Activated CD8-positive, alpha-beta memory T cell treated with anti-CD3 and anti-CD28 coated beads, Interleukin-2, amount 50 U/mL, for 24 hours (primary cell): Measurements from ENCODE around the gene ARHGEF25.
"Not testable (repeated sequence)": the region's sequence is repeated elsewhere in the genome, so short reads cannot be mapped to it uniquely, and the experiment has no call there.

Experiments used
- DNase-seq: peaks from one replicate; pipeline ENCODE4 v3.0.0-alpha.2; 2020; ENCODE audit errors: extremely low read depth

Gene ARHGEF25

GRCh38 chr12:57611108-57611826 lies at the start of gene ARHGEF25:
ARHGEF25 (plus strand) TSS chr12:57611435; CDS start chr12:57611895, 460 bp downstream.
- no peak for DNase-seq

- DNase-seq: no peak
Observed at GRCh38 chr12:57563358-57563757, 47.9 kb upstream of the ARHGEF25 start.

GRCh38 chr12:57564178-57564740 lies 47.0 kb upstream of the ARHGEF25 start:
- no peak for DNase-seq

- no peak for DNase-seq
Observed at GRCh38 chr12:57568838-57569237, 42.4 kb upstream of the ARHGEF25 start.

GRCh38 chr12:57569858-57570257 lies 41.4 kb upstream of the ARHGEF25 start:
- no peak for DNase-seq

GRCh38 chr12:57570438-57570837 lies 40.8 kb upstream of the ARHGEF25 start:
- not testable (repeated sequence) for DNase-seq

GRCh38 chr12:57571926-57572762 lies 39.1 kb upstream of the ARHGEF25 start:
- DNase-seq: no peak

GRCh38 chr12:57574795-57575194 lies 36.4 kb upstream of the ARHGEF25 start:
- no peak for DNase-seq

- no peak for DNase-seq
Observed at GRCh38 chr12:57575771-57576612, 35.2 kb upstream of the ARHGEF25 start.

GRCh38 chr12:57576613-57577160 lies 34.5 kb upstream of the ARHGEF25 start:
- DNase-seq: no peak

- no peak for DNase-seq
Observed at GRCh38 chr12:57577981-57578758, 33.1 kb upstream of the ARHGEF25 start.

- DNase-seq: no peak
Observed at GRCh38 chr12:57579011-57579410, 32.2 kb upstream of the ARHGEF25 start.

- no peak for DNase-seq
Observed at GRCh38 chr12:57579677-57580465, 31.4 kb upstream of the ARHGEF25 start.

GRCh38 chr12:57580466-57580795 lies 30.8 kb upstream of the ARHGEF25 start:
- DNase-seq: no peak

GRCh38 chr12:57581802-57582201 lies 29.4 kb upstream of the ARHGEF25 start:
- no peak for DNase-seq

- no peak for DNase-seq
Observed at GRCh38 chr12:57582440-57582839, 28.8 kb upstream of the ARHGEF25 start.

GRCh38 chr12:57583008-57583831 lies 28.0 kb upstream of the ARHGEF25 start:
- DNase-seq: peak; percentile 49

- DNase-seq: no peak
Observed at GRCh38 chr12:57584050-57584449, 27.2 kb upstream of the ARHGEF25 start.

GRCh38 chr12:57584690-57585089 lies 26.5 kb upstream of the ARHGEF25 start:
- DNase-seq: no peak
